Thoracic aorta (tissue), 2 donors: ENCODE data around the gene CHCHD6. TPM values are rescaled to one million over a fixed set of nuclear protein-coding genes. Genes with fewer than 3 reads are reported as not detected.

ENCODE experiments used
- ATAC-seq: fragments of 150-250 bp; one replicate; pipeline ENCODE4 v1.8.0; 2017; ENCODE audit warnings: low read depth; ENCODE audit not compliant: insufficient number of reproducible peaks, low FRiP score
- DNase-seq: peaks from one replicate; pipeline ENCODE4 v3.0.0-alpha.2; 2020; ENCODE audit warnings: low spot score
- H3K27ac ChIP-seq, 2 donors: fragments of 200-600 bp; sonication (generic); 1 replicate in 1 of 2; 2 replicates in 1 of 2; pipeline ENCODE4 v1.5.1; 2016; ENCODE audit warnings: mild to moderate bottlenecking in 2 of 2, moderate library complexity in 2 of 2
- H3K27me3 ChIP-seq: fragments of 200-600 bp; sonication (generic); replicated peaks from 2 replicates; pipeline ENCODE4 v1.6.0; 2016; ENCODE audit warnings: mild to moderate bottlenecking; ENCODE audit not compliant: insufficient read depth
- H3K36me3 ChIP-seq: fragments of 200-600 bp; sonication (generic); one replicate; pipeline ENCODE4 v1.5.1; 2016
- H3K4me1 ChIP-seq, 2 donors: fragments of 200-600 bp; sonication (generic); 1 replicate in 1 of 2; 2 replicates in 1 of 2; pipeline versions ENCODE4 v1.5.1 to v1.6.0; 2016; ENCODE audit warnings: low read depth in 2 of 2, mild to moderate bottlenecking in 1 of 2; ENCODE audit not compliant: control insufficient read depth in 1 of 2
- H3K4me3 ChIP-seq: fragments of 200-600 bp; sonication (generic); 2 replicates; pipeline ENCODE4 v1.5.1; 2016; ENCODE audit warnings: mild to moderate bottlenecking
- H3K9me3 ChIP-seq: fragments of 200-600 bp; sonication (generic); 2 replicates; pipeline ENCODE4 v1.5.1; 2016
- total RNA-seq, 2 donors: library from RNA; depleted of rRNA; stranded (reverse); fragments of >200 nt; gene quantifications; one replicate each; pipeline versions ENCODE4 v1.1.0 to v1.2.3, GENCODE V29; 2016
- TF ChIP-seq, protein P1 (sequence below): fragments of 200-600 bp; sonication (generic); IDR thresholded peaks from one replicate; pipeline ENCODE4 v1.5.1; 2019; ENCODE audit warnings: antibody characterized with exemption

Gene CHCHD6
- total RNA-seq, 2 donors from 2014 or later: 12.5 to 17.1 TPM

DNA sequence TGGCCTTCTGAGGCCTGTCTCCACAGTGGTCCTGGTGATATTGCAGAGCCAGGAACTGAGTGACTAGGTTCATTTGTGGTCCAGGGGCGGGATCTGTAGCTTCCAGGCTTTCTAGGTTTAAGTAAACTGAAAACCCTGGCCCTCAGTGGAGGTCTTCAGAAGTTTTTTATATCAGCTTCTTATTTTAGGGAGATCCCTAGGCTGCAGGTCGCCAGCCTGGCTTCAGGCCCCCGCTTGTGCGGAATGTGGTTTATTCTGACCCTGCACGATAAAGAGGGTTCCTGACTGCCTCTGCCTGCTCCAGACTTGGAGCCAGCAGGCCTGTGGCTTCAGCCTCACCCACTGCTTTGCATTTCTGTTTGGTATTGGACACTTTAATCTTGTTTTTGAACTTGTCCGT lies 145.0 kb downstream of the CHCHD6 start:
- no peaks in the 10 kb centered on the region for H3K27me3 ChIP-seq
- H3K9me3 ChIP-seq: no peaks in the 10 kb centered on the region
- H3K4me1 ChIP-seq: peaks cover 3 to 9% of the 10 kb centered on the region in 2 donors
- H3K27ac ChIP-seq: no peak overlapping the region
- TF ChIP-seq, protein P1, sequence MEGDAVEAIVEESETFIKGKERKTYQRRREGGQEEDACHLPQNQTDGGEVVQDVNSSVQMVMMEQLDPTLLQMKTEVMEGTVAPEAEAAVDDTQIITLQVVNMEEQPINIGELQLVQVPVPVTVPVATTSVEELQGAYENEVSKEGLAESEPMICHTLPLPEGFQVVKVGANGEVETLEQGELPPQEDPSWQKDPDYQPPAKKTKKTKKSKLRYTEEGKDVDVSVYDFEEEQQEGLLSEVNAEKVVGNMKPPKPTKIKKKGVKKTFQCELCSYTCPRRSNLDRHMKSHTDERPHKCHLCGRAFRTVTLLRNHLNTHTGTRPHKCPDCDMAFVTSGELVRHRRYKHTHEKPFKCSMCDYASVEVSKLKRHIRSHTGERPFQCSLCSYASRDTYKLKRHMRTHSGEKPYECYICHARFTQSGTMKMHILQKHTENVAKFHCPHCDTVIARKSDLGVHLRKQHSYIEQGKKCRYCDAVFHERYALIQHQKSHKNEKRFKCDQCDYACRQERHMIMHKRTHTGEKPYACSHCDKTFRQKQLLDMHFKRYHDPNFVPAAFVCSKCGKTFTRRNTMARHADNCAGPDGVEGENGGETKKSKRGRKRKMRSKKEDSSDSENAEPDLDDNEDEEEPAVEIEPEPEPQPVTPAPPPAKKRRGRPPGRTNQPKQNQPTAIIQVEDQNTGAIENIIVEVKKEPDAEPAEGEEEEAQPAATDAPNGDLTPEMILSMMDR: no peak
- no peaks in the 10 kb centered on the region for H3K36me3 ChIP-seq
- no peak for DNase-seq
- ATAC-seq: no peak
- H3K4me3 ChIP-seq: no peak overlapping the region

DNA sequence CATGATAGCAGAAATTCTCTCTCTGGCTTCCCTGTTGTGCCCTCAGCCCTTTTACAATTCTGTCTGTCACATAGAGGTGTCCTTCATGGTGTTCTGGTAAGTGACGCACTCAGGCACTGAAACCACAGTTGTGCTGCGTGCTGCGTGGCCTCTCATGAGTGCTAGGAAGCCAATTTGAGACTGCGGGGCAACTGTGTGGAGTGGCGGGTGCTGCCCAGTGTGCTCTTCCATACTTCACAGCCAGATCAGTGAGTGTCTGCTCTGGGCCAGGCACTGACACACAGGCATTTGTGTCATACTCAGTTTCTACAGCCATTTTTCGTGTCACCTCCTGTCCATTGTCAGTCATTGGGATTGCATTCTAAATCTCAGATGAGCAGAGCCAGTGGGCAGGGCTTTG lies 145.7 kb downstream of the CHCHD6 start:
- no peak overlapping the region for H3K27ac ChIP-seq
- H3K4me1 ChIP-seq: peaks cover 3 to 9% of the 10 kb centered on the region in 2 donors
- H3K9me3 ChIP-seq: no peaks in the 10 kb centered on the region
- H3K27me3 ChIP-seq: no peaks in the 10 kb centered on the region
- ATAC-seq (no peak), DNase-seq (no peak)
- TF ChIP-seq, protein P1: no peak
- no peaks in the 10 kb centered on the region for H3K36me3 ChIP-seq
- H3K4me3 ChIP-seq: no peak overlapping the region

DNA sequence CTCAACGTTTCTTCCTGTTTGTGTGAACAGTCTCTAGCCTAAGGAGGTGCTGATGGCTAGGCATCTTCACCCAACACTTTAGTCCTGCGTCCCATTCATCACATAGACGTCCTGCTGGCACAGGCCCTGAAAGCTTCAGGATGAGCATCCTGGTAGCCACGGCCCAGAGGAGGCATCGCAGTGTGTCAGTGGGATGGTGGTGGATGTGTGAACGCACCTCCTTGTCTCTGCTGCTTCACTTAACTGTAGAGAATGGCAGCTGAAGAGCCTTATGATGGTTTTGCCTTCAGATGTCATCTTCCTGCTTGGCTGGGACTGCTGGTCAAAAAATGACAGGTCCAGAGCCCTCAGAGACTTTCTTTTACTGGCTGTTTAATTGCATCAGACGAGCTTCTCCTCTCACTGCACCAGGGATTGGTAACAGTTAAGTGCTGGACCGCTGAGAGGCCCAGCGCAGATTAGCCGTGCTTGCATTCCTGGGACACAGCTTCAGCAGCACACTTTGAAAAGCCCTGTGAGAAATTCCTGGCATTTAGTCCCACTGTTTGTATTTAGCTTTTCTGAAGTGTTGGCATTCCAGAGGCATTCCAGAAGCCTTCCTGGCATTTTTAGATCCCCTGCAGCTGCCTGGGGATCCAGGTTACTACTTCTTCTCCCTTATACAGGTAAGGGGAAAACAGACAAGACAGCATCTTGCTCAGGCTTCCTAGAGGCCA lies 146.5 kb downstream of the CHCHD6 start:
- Histone ChIP-seq H3K4me3 (no peak overlapping the region), H3K9me3 (no peaks in the 10 kb centered on the region), H3K4me1 (peaks cover 3 to 9% of the 10 kb centered on the region in 2 donors), H3K27me3 (no peaks in the 10 kb centered on the region), H3K27ac (no peak overlapping the region), H3K36me3 (no peaks in the 10 kb centered on the region)
- DNase-seq (no peak), ATAC-seq (no peak)
- TF ChIP-seq, protein P1: no peak

DNA sequence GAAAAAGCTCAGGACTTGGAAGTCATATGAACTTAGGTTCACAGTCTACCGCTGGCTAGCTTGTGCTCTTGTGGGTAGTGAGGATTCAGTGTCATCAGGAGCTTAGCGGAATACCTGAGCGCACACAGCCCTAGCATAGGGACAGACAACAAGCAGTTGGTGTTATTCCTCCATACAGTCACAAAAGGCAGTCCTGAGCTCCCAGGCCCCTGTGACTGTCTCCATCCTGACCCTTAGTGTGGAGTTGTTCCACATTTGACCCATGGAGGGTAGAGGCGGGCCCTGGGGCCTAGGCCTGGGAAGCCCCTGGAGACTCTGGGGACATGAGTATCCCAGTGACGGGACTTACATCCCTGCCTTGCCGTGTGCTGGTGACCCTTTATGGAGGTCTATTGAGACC lies 147.3 kb downstream of the CHCHD6 start:
- DNase-seq (no peak), ATAC-seq (no peak)
- H3K9me3 ChIP-seq: no peaks in the 10 kb centered on the region
- H3K27me3 ChIP-seq: no peaks in the 10 kb centered on the region
- TF ChIP-seq, protein P1: no peak
- H3K4me3 ChIP-seq: no peak overlapping the region
- H3K36me3 ChIP-seq: no peaks in the 10 kb centered on the region
- H3K27ac ChIP-seq: no peak overlapping the region
- peaks cover 3 to 9% of the 10 kb centered on the region in 2 donors for H3K4me1 ChIP-seq

DNA sequence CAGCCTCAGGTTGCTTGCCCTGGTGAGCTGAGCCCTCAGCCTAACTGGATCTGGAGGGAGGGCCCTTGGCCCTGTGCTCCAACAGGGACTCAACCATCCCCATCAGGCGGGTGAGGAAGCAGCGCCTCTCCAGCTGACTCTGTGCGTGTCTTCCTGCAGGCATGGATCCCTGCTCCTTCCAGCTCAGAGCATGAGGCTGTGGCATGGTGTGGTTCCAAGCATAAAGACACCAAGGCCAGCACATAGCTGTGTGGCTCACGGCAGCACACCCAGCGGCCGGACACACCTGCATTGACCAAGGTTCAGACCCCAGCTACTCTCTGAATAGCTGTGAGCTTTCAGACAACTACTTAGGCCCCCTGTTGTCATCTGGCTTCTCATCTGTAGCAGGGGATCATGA lies 147.9 kb downstream of the CHCHD6 start:
- H3K27ac ChIP-seq: no peak overlapping the region

More for the DNA sequence above, 147.9 kb downstream of the CHCHD6 start:
- DNase-seq (no peak), ATAC-seq (no peak)
- TF ChIP-seq, protein P1: no peak
- Histone ChIP-seq H3K4me1 (peaks cover 3 to 9% of the 10 kb centered on the region in 2 donors), H3K9me3 (no peaks in the 10 kb centered on the region), H3K4me3 (no peak overlapping the region), H3K27me3 (no peaks in the 10 kb centered on the region), H3K36me3 (no peaks in the 10 kb centered on the region)
